ENCODE measurements around the gene SLC6A11.

SLC6A11 gene

GRCh38 chr3:10890665-10891064, 74.6 kb downstream of the SLC6A11 start:
- DNase-seq, result no peak

- DNase-seq, result no peak
Measured at GRCh38 chr3:10892622-10893021, 76.6 kb downstream of the SLC6A11 start.

GRCh38 chr3:10901296-10901945, 85.4 kb downstream of the SLC6A11 start:
- DNase-seq, result no peak

GRCh38 chr3:10907262-10907661, 91.2 kb downstream of the SLC6A11 start:
- no peak for DNase-seq

- DNase-seq, result no peak
Measured at GRCh38 chr3:10910367-10910766, 94.3 kb downstream of the SLC6A11 start.

- no peak for DNase-seq
Measured at GRCh38 chr3:10911350-10912002, 95.4 kb downstream of the SLC6A11 start.

- no peak for DNase-seq
Measured at GRCh38 chr3:10912786-10913185, 96.8 kb downstream of the SLC6A11 start.

GRCh38 chr3:10915376-10915775, 99.3 kb downstream of the SLC6A11 start:
- DNase-seq, result no peak

GRCh38 chr3:10917176-10917575, 101.1 kb downstream of the SLC6A11 start:
- no peak for DNase-seq

- no peak for DNase-seq
Measured at GRCh38 chr3:10918011-10918410, 102.0 kb downstream of the SLC6A11 start.

GRCh38 chr3:10919636-10920035, 103.6 kb downstream of the SLC6A11 start:
- DNase-seq, result no peak

- no peak for DNase-seq
Measured at GRCh38 chr3:10925436-10926255, 109.6 kb downstream of the SLC6A11 start.

GRCh38 chr3:10926256-10926810, 110.3 kb downstream of the SLC6A11 start:
- DNase-seq, result no peak

- no peak for DNase-seq
Measured at GRCh38 chr3:10926811-10927521, 110.9 kb downstream of the SLC6A11 start.

- DNase-seq, result no peak
Measured at GRCh38 chr3:10927551-10927950, 111.5 kb downstream of the SLC6A11 start.

GRCh38 chr3:10928407-10928960, 112.5 kb downstream of the SLC6A11 start:
- no peak for DNase-seq

GRCh38 chr3:10928961-10929471, 113.0 kb downstream of the SLC6A11 start:
- no peak for DNase-seq

GRCh38 chr3:10929978-10930665, 114.1 kb downstream of the SLC6A11 start:
- no peak for DNase-seq

- DNase-seq, result no peak
Measured at GRCh38 chr3:10930666-10931040, 114.6 kb downstream of the SLC6A11 start.

- DNase-seq, result no peak
Measured at GRCh38 chr3:10932596-10932995, 116.6 kb downstream of the SLC6A11 start.

- DNase-seq, result no peak
Measured at GRCh38 chr3:10933021-10933420, 117.0 kb downstream of the SLC6A11 start.

- no peak for DNase-seq
Measured at GRCh38 chr3:10933470-10933804, 117.4 kb downstream of the SLC6A11 start.
